Ovary (tissue), 3 donors: ENCODE results near the gene C5orf52.

ENCODE experiments used
- POLR2A ChIP-seq: fragments of 450-650 bp; IDR thresholded peaks from one replicate; pipeline ENCODE4 v1.6.1; 2017; ENCODE audit warnings: antibody characterized with exemption, mild to moderate bottlenecking, moderate library complexity
- TF ChIP-seq, protein P1 (sequence below), 3 donors: fragments of 450-650 bp in 2 of 3; fragments of 200-600 bp in 1 of 3; IDR thresholded peaks; one replicate each; pipeline versions ENCODE4 v1.5.1 to v1.8.0; 2016 to 2022; ENCODE audit warnings: antibody characterized with exemption in 3 of 3, mild to moderate bottlenecking in 1 of 3
- donor health status: DM: no; HTN: no; CAD: no.

DNA sequence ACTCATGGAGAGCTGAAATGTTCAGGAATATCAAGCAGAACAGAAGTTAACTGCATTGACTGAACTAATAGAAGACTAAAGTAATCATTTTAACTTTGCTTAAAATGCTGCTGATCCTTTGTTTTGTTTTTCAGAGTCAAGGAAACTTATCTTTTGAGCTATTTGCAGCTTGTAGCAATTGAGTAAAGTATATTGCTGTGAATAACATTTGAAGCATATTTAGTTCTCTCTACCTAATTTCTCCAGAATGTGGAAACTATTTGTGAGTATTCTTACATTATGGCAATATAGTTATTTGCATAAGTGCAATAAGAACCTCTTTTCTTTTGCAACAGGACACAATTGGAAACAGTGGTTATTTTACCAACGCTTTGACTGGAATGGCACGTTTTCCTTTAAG is 13.8 kb upstream of the C5orf52 start:
- TF ChIP-seq, protein P1, sequence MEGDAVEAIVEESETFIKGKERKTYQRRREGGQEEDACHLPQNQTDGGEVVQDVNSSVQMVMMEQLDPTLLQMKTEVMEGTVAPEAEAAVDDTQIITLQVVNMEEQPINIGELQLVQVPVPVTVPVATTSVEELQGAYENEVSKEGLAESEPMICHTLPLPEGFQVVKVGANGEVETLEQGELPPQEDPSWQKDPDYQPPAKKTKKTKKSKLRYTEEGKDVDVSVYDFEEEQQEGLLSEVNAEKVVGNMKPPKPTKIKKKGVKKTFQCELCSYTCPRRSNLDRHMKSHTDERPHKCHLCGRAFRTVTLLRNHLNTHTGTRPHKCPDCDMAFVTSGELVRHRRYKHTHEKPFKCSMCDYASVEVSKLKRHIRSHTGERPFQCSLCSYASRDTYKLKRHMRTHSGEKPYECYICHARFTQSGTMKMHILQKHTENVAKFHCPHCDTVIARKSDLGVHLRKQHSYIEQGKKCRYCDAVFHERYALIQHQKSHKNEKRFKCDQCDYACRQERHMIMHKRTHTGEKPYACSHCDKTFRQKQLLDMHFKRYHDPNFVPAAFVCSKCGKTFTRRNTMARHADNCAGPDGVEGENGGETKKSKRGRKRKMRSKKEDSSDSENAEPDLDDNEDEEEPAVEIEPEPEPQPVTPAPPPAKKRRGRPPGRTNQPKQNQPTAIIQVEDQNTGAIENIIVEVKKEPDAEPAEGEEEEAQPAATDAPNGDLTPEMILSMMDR (IDR thresholded peaks at IDR 0.05): no peak
- no peak for TF ChIP-seq POLR2A
